ENCODE results near the gene SMIM32. TPM values are rescaled to one million over a fixed set of nuclear protein-coding genes. Genes with fewer than 3 reads are reported as not detected.

Gene SMIM32
- total RNA-seq, 1 experiment from 2014 or later: 0.37 TPM

- H3K4me1 Mint-ChIP-seq: peaks cover 31% of the 10 kb centered on the region
- DNase-seq (ENCODE audit: low spot score): no peak
- H3K27me3 Mint-ChIP-seq (ENCODE audit: low read depth): peaks cover 100% of the 10 kb centered on the region
- ATAC-seq: no peak
- ChIA-PET POLR2A (no interaction called here), CTCF (interaction anchor here (1.5 kb wide), 1 partner anchor 48 kb away, joined by 3 read pairs; no protein-coding TSS in a partner anchor)
- H3K36me3 Mint-ChIP-seq: peaks cover 5% of the 10 kb centered on the region; the same call in 1 of the 2 replicates
- TF ChIP-seq, protein P1, sequence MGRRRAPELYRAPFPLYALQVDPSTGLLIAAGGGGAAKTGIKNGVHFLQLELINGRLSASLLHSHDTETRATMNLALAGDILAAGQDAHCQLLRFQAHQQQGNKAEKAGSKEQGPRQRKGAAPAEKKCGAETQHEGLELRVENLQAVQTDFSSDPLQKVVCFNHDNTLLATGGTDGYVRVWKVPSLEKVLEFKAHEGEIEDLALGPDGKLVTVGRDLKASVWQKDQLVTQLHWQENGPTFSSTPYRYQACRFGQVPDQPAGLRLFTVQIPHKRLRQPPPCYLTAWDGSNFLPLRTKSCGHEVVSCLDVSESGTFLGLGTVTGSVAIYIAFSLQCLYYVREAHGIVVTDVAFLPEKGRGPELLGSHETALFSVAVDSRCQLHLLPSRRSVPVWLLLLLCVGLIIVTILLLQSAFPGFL (CRISPR knock-in tag; IDR thresholded peaks at IDR 0.05; ENCODE audit: borderline replicate concordance): no peak
- no peak for TF ChIP-seq SMAD3 (CRISPR knock-in tag; IDR thresholded peaks at IDR 0.05; ENCODE audit: borderline replicate concordance)
- no peak for TF ChIP-seq USF1 (CRISPR knock-in tag; IDR thresholded peaks at IDR 0.05)
- TF ChIP-seq NFYB (CRISPR knock-in tag; conservative IDR thresholded peaks at IDR 0.05; ENCODE audit: low read depth): no peak
- TF ChIP-seq ELF4 (CRISPR knock-in tag; IDR thresholded peaks at IDR 0.05; ENCODE audit: low read depth): no peak
- TF ChIP-seq FOXP1 (CRISPR knock-in tag; IDR thresholded peaks at IDR 0.05; ENCODE audit: borderline replicate concordance): no peak
- no peak for TF ChIP-seq NR2C2 (CRISPR knock-in tag; IDR thresholded peaks at IDR 0.05)
- no peak for TF ChIP-seq GTF2I (CRISPR knock-in tag; conservative IDR thresholded peaks at IDR 0.05)
- no peak for TF ChIP-seq JUN (CRISPR knock-in tag; IDR thresholded peaks at IDR 0.05)
- TF ChIP-seq, protein P2, sequence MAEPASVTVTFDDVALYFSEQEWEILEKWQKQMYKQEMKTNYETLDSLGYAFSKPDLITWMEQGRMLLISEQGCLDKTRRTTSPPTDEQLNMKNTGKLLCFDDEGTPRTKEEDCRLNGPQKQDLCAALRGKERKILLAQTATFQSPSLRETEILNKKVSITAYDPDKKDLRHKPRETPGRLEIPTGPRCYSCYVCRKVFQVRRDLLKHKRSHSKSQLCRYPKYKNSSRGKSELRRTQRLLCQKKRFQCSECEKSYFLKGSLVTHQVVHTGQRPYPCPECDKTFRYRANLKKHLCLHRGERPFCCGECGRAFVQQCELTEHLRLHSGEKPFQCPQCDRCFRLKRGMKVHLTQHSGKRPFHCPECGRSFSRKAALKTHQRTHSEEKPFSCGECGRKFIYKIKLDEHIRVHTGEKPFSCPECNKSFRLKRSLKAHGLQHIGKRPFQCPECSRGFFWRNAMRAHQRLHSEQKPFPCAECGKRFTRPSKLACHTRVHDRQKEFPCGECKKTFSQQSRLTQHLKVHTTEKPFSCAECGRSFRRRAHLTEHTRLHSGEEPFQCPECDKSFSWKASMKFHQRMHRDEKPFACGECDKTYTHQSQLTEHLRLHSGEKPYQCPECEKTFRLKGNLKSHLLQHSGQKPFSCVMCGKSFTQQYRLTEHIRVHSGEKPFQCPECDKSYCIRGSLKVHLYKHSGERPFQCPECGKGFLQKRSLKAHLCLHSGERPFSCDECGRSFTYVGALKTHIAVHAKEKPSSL (CRISPR knock-in tag; conservative IDR thresholded peaks at IDR 0.05): no peak
- peaks cover 8% of the 10 kb centered on the region; the same call in 1 of the 2 replicates for H3K9me3 Mint-ChIP-seq
- H3K27ac Mint-ChIP-seq: no peak overlapping the region
- H3K4me3 Mint-ChIP-seq: no peak overlapping the region
Measured at GRCh38 chr5:136201870-136202269, 8.9 kb upstream of the SMIM32 start.

DNA sequence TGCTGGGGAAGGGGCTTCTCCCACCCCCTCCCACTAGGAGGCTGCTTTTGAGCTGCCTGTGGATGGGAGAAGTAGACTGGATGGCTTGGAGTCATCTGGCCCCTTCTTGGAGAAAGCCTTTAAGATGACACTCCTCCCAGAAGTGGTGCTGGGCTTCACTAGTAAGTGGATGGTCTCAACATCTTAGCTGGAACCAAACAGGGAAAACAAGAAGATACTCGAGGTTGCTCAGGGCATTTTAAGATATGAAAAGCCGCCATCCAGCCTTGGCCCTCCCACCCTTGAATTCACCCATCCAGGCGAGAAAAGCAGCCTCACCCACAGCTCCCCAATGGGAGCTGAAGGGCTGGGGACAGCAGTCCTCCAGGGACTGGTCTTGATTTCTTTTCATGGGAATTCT is 7.8 kb upstream of the SMIM32 start:
- DNase-seq (ENCODE audit: low spot score) (no peak), ATAC-seq (no peak)
- no peak for TF ChIP-seq MXD4 (CRISPR knock-in tag; IDR thresholded peaks at IDR 0.05; ENCODE audit: borderline replicate concordance)
- no peak for TF ChIP-seq SMAD3 (CRISPR knock-in tag; IDR thresholded peaks at IDR 0.05; ENCODE audit: borderline replicate concordance)
- TF ChIP-seq IRF2 (CRISPR knock-in tag; IDR thresholded peaks at IDR 0.05; ENCODE audit: borderline replicate concordance, low read depth): no peak
- TF ChIP-seq ZNF396 (CRISPR knock-in tag; IDR thresholded peaks at IDR 0.05; ENCODE audit: borderline replicate concordance): no peak
- TF ChIP-seq CREM (CRISPR knock-in tag; IDR thresholded peaks at IDR 0.05): no peak
- TF ChIP-seq PRDM15 (CRISPR knock-in tag; IDR thresholded peaks at IDR 0.05): no peak
- no peak for TF ChIP-seq ZBTB21 (CRISPR knock-in tag; IDR thresholded peaks at IDR 0.05; ENCODE audit: borderline replicate concordance)
- ChIA-PET POLR2A (no interaction called here), CTCF (no interaction called here)
- Mint-ChIP-seq H3K4me1 (peaks cover 31% of the 10 kb centered on the region), H3K4me3 (no peak overlapping the region), H3K9me3 (peaks cover 5% of the 10 kb centered on the region; the same call in 1 of the 2 replicates), H3K27ac (no peak overlapping the region), H3K36me3 (peaks cover 5% of the 10 kb centered on the region; the same call in 1 of the 2 replicates), H3K27me3 (ENCODE audit: low read depth) (peaks cover 100% of the 10 kb centered on the region)
